Neutrophil (primary cell): Measurements from ENCODE around the gene CYP21A2.
"Not testable (repeated sequence)": the region's sequence is repeated elsewhere in the genome, so short reads cannot be mapped to it uniquely, and the experiment has no call there.

Source experiments
- H3K27ac ChIP-seq: fragments of 200-600 bp; sonication (generic); 2 replicates; pipeline ENCODE4 v1.5.1; 2016; ENCODE audit warnings: mild to moderate bottlenecking, moderate library complexity
- H3K27me3 ChIP-seq: fragments of 200-600 bp; sonication (generic); 2 replicates; pipeline ENCODE4 v1.6.0; 2016; ENCODE audit warnings: mild to moderate bottlenecking
- H3K36me3 ChIP-seq: fragments of 200-600 bp; sonication (generic); 2 replicates; pipeline ENCODE4 v1.5.1; 2017
- H3K4me1 ChIP-seq, 2 experiments: fragments of 200-600 bp in 1 of 2; sonication (generic) in 1 of 2; 1 replicate in 1 of 2; 2 replicates in 1 of 2; pipeline versions ENCODE4 v1.5.1 to v1.6.1; 2013 to 2016; ENCODE audit warnings: low read depth in 1 of 2, low read length in 1 of 2, mild to moderate bottlenecking in 1 of 2, moderate library complexity in 1 of 2; ENCODE audit not compliant: control insufficient read depth in 1 of 2, insufficient read depth in 1 of 2
- H3K4me3 ChIP-seq, 2 experiments: fragments of 200-600 bp in 1 of 2; sonication (generic) in 1 of 2; 1 replicate in 1 of 2; 2 replicates in 1 of 2; pipeline ENCODE4 v1.5.1; 2013 to 2016; ENCODE audit warnings: low read depth in 1 of 2, low read length in 1 of 2, mild to moderate bottlenecking in 1 of 2, moderate library complexity in 1 of 2
- H3K9me3 ChIP-seq: fragments of 200-600 bp; sonication (generic); 2 replicates; pipeline ENCODE4 v1.5.1; 2016
- CTCF ChIP-seq: fragments of 200-600 bp; sonication (generic); IDR thresholded peaks from 2 replicates; pipeline ENCODE4 v1.5.1; 2016; ENCODE audit warnings: antibody characterized with exemption

CYP21A2 gene

GRCh38 chr6:32047084-32047478 lies 8.9 kb downstream of the CYP21A2 start:
- Histone ChIP-seq H3K4me3 (no peak overlapping the region), H3K36me3 (no peaks in the 10 kb centered on the region), H3K27me3 (no peaks in the 10 kb centered on the region), H3K9me3 (no peaks in the 10 kb centered on the region), H3K27ac (no peak overlapping the region), H3K4me1 (no peaks in the 10 kb centered on the region)
- TF ChIP-seq CTCF, result no peak

GRCh38 chr6:32047539-32047854 lies 9.3 kb downstream of the CYP21A2 start:
- Histone ChIP-seq H3K36me3 (no peaks in the 10 kb centered on the region), H3K4me1 (no peaks in the 10 kb centered on the region), H3K9me3 (no peaks in the 10 kb centered on the region), H3K27me3 (no peaks in the 10 kb centered on the region), H3K27ac (no peak overlapping the region), H3K4me3 (no peak overlapping the region)
- no peak for TF ChIP-seq CTCF

GRCh38 chr6:32047855-32048766 lies 9.9 kb downstream of the CYP21A2 start:
- H3K27me3 ChIP-seq, result no peaks in the 10 kb centered on the region
- no peaks in the 10 kb centered on the region for H3K36me3 ChIP-seq
- H3K4me1 ChIP-seq, result no peaks in the 10 kb centered on the region
- no peak overlapping the region for H3K27ac ChIP-seq
- H3K9me3 ChIP-seq, result no peaks in the 10 kb centered on the region
- H3K4me3 ChIP-seq, result no peak overlapping the region
- TF ChIP-seq CTCF, result peak; percentile 75

- not testable (repeated sequence) for H3K27ac ChIP-seq, H3K4me1 ChIP-seq, H3K4me3 ChIP-seq, H3K36me3 ChIP-seq, H3K9me3 ChIP-seq, H3K27me3 ChIP-seq
Measured at GRCh38 chr6:32049149-32049548, 10.9 kb downstream of the CYP21A2 start.

GRCh38 chr6:32049736-32050135 lies 11.5 kb downstream of the CYP21A2 start:
- not testable (repeated sequence) for H3K4me3 ChIP-seq, H3K36me3 ChIP-seq

GRCh38 chr6:32050562-32050961 lies 12.3 kb downstream of the CYP21A2 start:
- H3K27me3 ChIP-seq, result no peaks in the 10 kb centered on the region

More at GRCh38 chr6:32049736-32050135, 11.5 kb downstream of the CYP21A2 start:
- H3K4me1 ChIP-seq, H3K27me3 ChIP-seq, H3K27ac ChIP-seq, H3K9me3 ChIP-seq: not testable (repeated sequence)

GRCh38 chr6:32052626-32053025 lies 14.4 kb downstream of the CYP21A2 start:
- not testable (repeated sequence) for H3K36me3 ChIP-seq, H3K9me3 ChIP-seq, H3K4me1 ChIP-seq, H3K4me3 ChIP-seq, H3K27ac ChIP-seq, H3K27me3 ChIP-seq

More at GRCh38 chr6:32050562-32050961, 12.3 kb downstream of the CYP21A2 start:
- Histone ChIP-seq H3K4me1 (no peaks in the 10 kb centered on the region), H3K36me3 (no peaks in the 10 kb centered on the region), H3K27ac (no peak overlapping the region), H3K4me3 (no peak overlapping the region), H3K9me3 (no peaks in the 10 kb centered on the region)
- TF ChIP-seq CTCF, result no peak

GRCh38 chr6:32053314-32053713 lies 15.1 kb downstream of the CYP21A2 start:
- not testable (repeated sequence) for H3K4me3 ChIP-seq, H3K36me3 ChIP-seq, H3K27me3 ChIP-seq, H3K27ac ChIP-seq, H3K4me1 ChIP-seq, H3K9me3 ChIP-seq

- H3K36me3 ChIP-seq, H3K4me1 ChIP-seq, H3K9me3 ChIP-seq, H3K27ac ChIP-seq, H3K27me3 ChIP-seq, H3K4me3 ChIP-seq: not testable (repeated sequence)
Measured at GRCh38 chr6:32055756-32056155, 17.5 kb downstream of the CYP21A2 start.
